GM19328 (cell line): ENCODE data around the gene NECAB2.

Source experiments
- ATAC-seq: cut with Tn5 transposase; IDR thresholded peaks from one replicate; pipeline ENCODE4 v1.9.1; 2021; ENCODE audit warnings: mild to moderate bottlenecking, moderate library complexity; ENCODE audit not compliant: unreplicated experiment

The NECAB2 gene

GRCh38 chr16:83965444-83966152 lies 2.4 kb upstream of the NECAB2 start:
- no peak for ATAC-seq

GRCh38 chr16:83966153-83966696 lies 1.8 kb upstream of the NECAB2 start:
- no peak for ATAC-seq

DNA sequence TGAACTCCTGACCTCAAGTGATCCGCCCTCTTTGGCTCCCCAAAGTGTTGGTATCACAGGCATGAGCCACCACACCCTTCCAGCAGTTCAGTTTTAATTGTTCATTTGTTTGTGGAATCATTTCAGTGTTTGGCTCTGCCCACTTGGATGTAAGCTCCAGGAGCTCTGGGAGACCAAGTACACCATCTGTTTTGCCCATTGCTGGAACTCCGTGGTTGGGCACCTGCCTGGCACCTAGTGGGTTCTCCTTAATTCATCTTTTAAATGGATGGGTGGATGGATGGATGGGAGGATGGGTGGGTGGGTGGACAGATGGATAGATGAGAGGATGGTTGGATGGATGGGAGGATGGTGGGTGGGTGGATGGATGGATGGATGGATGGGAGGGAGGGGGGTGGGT lies 953 bp upstream of the NECAB2 start:
- no peak for ATAC-seq

DNA sequence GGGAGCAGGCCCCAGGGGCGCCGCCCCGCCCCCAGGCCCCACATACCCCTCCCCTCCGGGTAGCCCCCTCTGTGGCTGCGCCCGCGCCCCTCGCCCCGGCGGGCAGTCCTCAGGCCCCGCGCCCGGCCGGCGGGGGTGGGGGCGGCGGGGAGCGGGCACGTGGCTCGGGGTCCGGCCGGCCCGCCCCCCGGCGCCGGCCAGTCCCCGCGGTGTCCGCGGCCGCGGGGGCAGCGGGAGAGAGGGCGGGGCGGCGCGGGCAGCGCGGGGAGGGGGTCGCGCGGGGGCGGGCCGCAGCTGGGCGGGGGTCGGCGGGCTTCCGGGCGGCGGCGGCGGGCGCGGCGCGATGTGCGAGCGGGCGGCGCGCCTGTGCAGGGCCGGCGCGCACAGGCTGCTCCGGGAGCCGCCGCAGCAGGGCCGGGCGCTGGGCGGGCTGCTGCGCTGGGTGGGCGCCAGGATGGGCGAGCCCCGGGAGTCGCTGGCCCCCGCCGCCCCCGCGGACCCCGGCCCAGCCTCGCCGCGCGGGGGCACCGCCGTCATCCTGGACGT lies 335 bp downstream of the NECAB2 start:
- ATAC-seq, result no peak

DNA sequence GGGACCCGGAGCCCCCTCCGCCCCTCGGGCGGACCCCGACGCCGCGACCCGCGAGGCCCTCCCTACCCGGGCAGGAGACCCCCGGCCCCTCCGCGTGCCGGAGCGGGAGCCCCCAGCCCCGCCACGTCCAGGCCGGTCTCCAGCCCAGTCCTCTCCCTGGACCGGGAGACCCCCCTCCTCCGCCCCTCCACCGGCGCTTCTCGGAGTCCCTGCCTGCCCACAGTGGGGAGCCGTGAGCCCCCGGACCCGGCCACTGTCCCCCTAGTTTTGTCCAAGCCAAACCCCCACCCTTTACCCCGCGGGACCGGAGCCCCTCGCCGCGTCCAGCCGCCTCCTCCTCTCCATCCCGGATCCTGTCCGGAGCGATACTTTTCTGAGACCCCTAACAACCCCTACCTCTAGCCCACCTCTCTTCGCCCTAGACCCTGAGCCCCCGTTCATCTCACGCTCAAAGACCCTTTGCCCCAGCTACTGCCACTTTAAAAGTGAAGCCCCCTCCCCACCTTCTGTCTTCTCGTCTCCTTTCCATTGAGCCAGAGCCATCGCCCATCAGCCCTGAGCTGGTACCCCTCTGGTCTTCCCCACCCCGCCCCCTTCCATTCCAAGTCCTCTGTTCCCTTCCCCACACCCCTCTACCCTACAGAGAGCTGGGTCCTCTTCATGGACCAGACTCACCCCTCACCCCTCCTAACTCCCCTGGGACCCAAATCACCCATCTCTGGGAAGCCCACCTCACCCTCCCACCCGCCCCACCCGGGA lies 1.0 kb downstream of the NECAB2 start:
- no peak for ATAC-seq

DNA sequence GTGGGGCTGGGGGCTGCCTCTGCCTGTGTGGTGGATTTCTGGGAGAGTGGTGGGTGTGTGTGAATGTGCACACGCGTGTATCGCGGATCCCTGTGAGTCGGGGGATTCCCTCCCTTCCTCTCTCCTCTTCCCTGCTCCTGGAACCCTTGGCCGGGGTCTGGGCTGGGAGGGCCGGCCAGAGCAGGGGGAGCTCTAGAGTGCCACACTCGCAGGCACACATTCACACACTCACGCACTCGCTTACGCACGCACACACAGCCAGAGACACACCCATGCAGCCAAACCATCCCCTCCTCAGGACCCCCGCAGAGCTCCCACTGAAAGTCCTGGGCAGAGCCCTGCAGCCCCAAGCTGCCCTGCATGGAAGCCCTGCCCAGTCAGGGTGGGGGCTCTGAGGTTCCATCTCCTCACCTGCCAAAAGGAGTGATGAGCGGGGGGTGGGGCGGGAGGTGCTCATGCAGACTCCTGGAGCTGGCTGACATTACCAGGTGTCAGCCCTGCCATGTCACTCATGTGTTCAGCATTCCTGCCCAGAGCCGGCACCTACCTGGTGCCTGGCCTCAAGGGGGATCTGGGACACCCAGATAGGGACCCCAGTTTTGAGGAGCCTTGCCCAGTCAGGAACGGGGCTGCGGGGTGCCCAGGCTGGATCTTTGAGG lies 1.9 kb downstream of the NECAB2 start:
- ATAC-seq, result no peak

DNA sequence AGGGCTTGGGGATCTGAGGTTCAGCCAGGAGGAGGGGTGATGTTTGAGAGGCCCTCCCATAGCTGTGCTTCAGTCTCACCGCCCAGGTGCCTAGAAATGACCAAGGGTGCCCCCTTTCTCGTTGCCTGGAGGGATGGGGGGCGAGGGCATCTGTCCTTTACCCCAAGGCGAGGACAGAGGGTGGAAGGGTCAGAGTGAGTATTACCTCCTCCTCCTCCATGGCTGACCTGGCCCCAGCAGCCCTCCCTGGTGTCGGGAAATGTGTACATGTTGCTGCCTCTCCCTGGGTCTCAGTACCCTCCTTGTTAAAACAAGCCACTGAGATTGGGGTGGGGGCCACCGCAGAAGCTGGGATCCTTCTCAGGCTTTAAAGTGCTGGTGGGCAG lies 2.4 kb downstream of the NECAB2 start:
- ATAC-seq, result no peak

GRCh38 chr16:83971165-83972130 lies 3.4 kb downstream of the NECAB2 start:
- ATAC-seq, result no peak

GRCh38 chr16:83972256-83973008 lies 4.4 kb downstream of the NECAB2 start:
- no peak for ATAC-seq

- ATAC-seq, result no peak
These were observed 5.0 kb downstream of the NECAB2 start for GRCh38 chr16:83973077-83973476.

DNA sequence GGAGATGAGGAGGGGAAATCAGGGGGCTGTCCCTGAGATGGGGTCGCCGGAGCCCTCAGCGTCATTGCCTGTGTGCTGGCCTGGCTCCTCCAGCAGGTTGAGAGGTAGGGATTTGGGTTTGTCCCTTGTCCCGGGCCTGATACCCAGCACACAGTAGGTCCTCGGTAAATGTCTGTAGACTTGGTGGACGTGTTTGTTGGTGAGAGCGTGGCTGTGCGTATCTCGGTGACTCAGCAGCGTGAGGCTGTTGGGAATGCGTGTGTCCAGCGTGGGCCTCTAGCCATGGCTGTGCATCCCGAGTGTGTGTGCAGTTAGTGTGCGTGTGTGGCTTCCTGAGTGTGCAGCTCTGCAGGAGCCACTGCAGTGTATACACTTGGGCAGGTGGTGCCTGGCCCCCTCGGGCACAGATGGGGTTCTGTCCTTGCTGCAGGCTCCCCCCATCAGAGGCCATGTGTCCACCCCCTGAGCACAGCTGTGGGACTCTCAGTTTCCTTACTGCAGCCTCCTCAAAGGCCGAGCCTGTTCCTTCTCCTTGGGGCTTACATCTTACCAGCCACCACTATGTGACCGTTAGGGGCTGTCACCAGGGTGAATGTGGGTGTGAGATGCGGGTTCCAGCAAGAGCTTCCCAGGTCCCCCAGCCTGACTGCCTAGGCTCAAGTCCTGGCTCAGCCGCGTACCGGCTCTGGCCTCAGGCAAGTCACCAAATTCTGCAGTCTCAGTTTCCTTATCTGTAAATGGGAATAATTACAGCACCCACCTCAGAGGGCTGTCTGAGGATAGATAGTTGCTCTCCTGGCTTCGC lies 5.7 kb downstream of the NECAB2 start:
- ATAC-seq, result no peak

- ATAC-seq, result no peak
These were observed 6.4 kb downstream of the NECAB2 start for GRCh38 chr16:83974475-83974874.

- ATAC-seq, result no peak
These were observed 7.7 kb downstream of the NECAB2 start for GRCh38 chr16:83975590-83976260.

GRCh38 chr16:83977056-83977815 lies 9.2 kb downstream of the NECAB2 start:
- ATAC-seq, result no peak

GRCh38 chr16:83978401-83978904 lies 10.4 kb downstream of the NECAB2 start:
- no peak for ATAC-seq

- no peak for ATAC-seq
These were observed 11.4 kb downstream of the NECAB2 start for GRCh38 chr16:83979441-83979840.

DNA sequence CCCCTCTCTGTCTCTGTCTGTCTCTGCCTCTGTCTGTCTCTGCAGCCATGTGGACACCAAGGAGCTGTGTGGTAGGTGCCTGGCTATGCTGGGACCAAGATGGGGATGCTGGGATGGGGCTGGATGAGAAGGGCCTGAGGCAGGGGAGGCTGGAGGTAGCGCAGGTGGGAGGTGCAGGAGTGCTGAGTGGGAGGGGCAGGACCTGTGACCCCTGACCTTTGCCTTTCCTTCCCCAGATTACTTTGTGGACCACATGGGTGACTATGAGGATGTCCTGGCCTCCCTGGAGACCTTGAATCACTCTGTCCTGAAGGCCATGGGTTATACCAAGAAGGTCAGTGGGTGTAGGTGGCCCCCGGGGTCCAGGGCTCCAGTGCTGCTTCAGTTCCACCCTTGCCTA lies 12.8 kb downstream of the NECAB2 start:
- ATAC-seq, result no peak
